ENCODE measurements around the gene NCAPD2. TPM values are rescaled to one million over a fixed set of nuclear protein-coding genes. Genes with fewer than 3 reads are reported as not detected.

Gene NCAPD2
- total and polyA plus RNA-seq, 2 of the 4 experiments (the other 2 are of a cell fraction), result 35.6 to 57.9 TPM

GRCh38 chr12:6526766-6527525, 33.0 kb downstream of the NCAPD2 start:
- intact Hi-C loops (cut with micrococcal nuclease) (no loop called here), dilution Hi-C loops (cut with HindIII; ENCODE audit: low sequenced_read_pairs, unreplicated experiment) (no loop called here), in situ Hi-C loops (cut with MboI; ENCODE audit: low sequenced_read_pairs) (no loop called here)
- no peak overlapping the region for H2BK20ac ChIP-seq (ENCODE audit: low read depth, low read length)
- H3K14ac ChIP-seq (replicated peaks; ENCODE audit: low read depth, low read length), result no peak overlapping the region
- no peak overlapping the region for H2AK9ac ChIP-seq (replicated peaks; ENCODE audit: low read depth, low read length, poor library complexity)
- H3K4ac ChIP-seq (ENCODE audit: low read depth, low read length), result no peak overlapping the region
- H2BK15ac ChIP-seq (ENCODE audit: low read depth, low read length), result no peak overlapping the region
- H3K9me3 ChIP-seq (ENCODE audit: control insufficient read depth, insufficient read depth, low read length), result no peaks in the 10 kb centered on the region
- DNase-seq (no peak), ATAC-seq (ENCODE audit: low read depth) (no peak)
- no peak overlapping the region for H3K23ac ChIP-seq (ENCODE audit: low read depth, low read length)
- no peaks in the 10 kb centered on the region for H3K9me1 ChIP-seq (ENCODE audit: insufficient read depth, low read length)
- H2AK5ac ChIP-seq (ENCODE audit: low read depth, low read length), result no peak overlapping the region
- peaks cover 2% of the 10 kb centered on the region for H3K4me1 ChIP-seq (ENCODE audit: control insufficient read depth, insufficient read depth, low read length)
- CTCF ChIA-PET, result no interaction called here
- H4K8ac ChIP-seq (ENCODE audit: low read depth in 2 of 2, low read length in 2 of 2), result no peak overlapping the region
- peaks cover 15 to 46% of the 10 kb centered on the region in 2 experiments for H3K79me1 ChIP-seq (ENCODE audit: low read depth in 1 of 2, low read length in 2 of 2)
- H3K4me3 ChIP-seq (ENCODE audit: insufficient read depth, low read depth, low read length), result no peak overlapping the region
- H3K27me3 ChIP-seq (ENCODE audit: control insufficient read depth, insufficient read depth, low read length), result no peaks in the 10 kb centered on the region
- H3K4me2 ChIP-seq (ENCODE audit: low read depth, low read length), result no peak overlapping the region
- peaks cover 64% of the 10 kb centered on the region for H3K36me3 ChIP-seq (ENCODE audit: control insufficient read depth, insufficient read depth, low read length)
- no peak overlapping the region for H3K18ac ChIP-seq (ENCODE audit: low read depth, low read length)
- H3K56ac ChIP-seq (ENCODE audit: extremely low read depth, insufficient read depth, low read length), result no peak overlapping the region
- 93% methylated on average over 7 of the region's 19 CpGs; no CpG with 5 or more reads in 1 of the 2 experiments for WGBS, 2 experiments (ENCODE audit: extremely low coverage in 2 of 2, insufficient read length in 1 of 2)
- peak overlapping the region; percentile 22 for H2AFZ ChIP-seq (replicated peaks; ENCODE audit: low read length, poor library complexity)
- no peak overlapping the region for H4K91ac ChIP-seq (ENCODE audit: insufficient read depth, low read depth, low read length)
- no TSS peak for BruUV-seq (replicated peaks)
- H4K5ac ChIP-seq (ENCODE audit: low read depth, low read length), result no peak overlapping the region
- no peaks in the 10 kb centered on the region for H4K20me1 ChIP-seq (ENCODE audit: insufficient read depth, low read length)
- no peak overlapping the region for H3K9ac ChIP-seq (ENCODE audit: low read depth, low read length)
- TF ChIP-seq CEBPB (IDR thresholded peaks at IDR 0.05; ENCODE audit: low read depth, low read length), result no peak
- no peak for TF ChIP-seq CHD1 (IDR thresholded peaks at IDR 0.05; ENCODE audit: low read depth, low read length)
- no peak for TF ChIP-seq BHLHE40 (IDR thresholded peaks at IDR 0.05; ENCODE audit: low read depth, low read length)
- TF ChIP-seq USF2 (IDR thresholded peaks at IDR 0.05; ENCODE audit: low read depth, low read length), result no peak
- no peak for TF ChIP-seq MXI1 (IDR thresholded peaks at IDR 0.05; ENCODE audit: borderline replicate concordance, low read depth, low read length)
- TF ChIP-seq MAZ (IDR thresholded peaks at IDR 0.05; ENCODE audit: borderline replicate concordance, low read depth, low read length), result no peak
- no peak for TF ChIP-seq CTCF (conservative IDR thresholded peaks at IDR 0.05; ENCODE audit: low read depth, low read length)
- TF ChIP-seq RCOR1 (IDR thresholded peaks at IDR 0.05; ENCODE audit: insufficient replicate concordance, low read length), result no peak
- TF ChIP-seq RAD21 (IDR thresholded peaks at IDR 0.05; ENCODE audit: low read length), result no peak
- TF ChIP-seq RFX5 (IDR thresholded peaks at IDR 0.05; ENCODE audit: low read depth, low read length), result no peak
- no peak for TF ChIP-seq MAFK (IDR thresholded peaks at IDR 0.05; ENCODE audit: low read depth, low read length)
- TF ChIP-seq SMC3 (IDR thresholded peaks at IDR 0.05; ENCODE audit: low read depth, low read length), result no peak
- H2BK5ac ChIP-seq (ENCODE audit: low read depth, low read length, poor library complexity, severe bottlenecking), result no peak overlapping the region
- POLR2A ChIA-PET (ENCODE audit: unreplicated experiment), result no interaction called here
- no peak overlapping the region for H3K27ac ChIP-seq (ENCODE audit: insufficient read depth, low read length)
- H2BK120ac ChIP-seq (ENCODE audit: low read depth, low read length), result no peak overlapping the region
